Daoy (cell line): ENCODE data around the gene GATAD2A. TPM values are rescaled to one million over a fixed set of nuclear protein-coding genes. Genes with fewer than 3 reads are reported as not detected.
"Not testable (repeated sequence)": the region's sequence is repeated elsewhere in the genome, so short reads cannot be mapped to it uniquely, and the experiment has no call there.

Source experiments
- DNase-seq: peaks from one replicate; pipeline ENCODE4 v3.0.0-alpha.2; 2015; ENCODE audit warnings: low read depth
- total RNA-seq: library from RNA; depleted of rRNA; stranded (reverse); fragments of >200 nt; shearing (Covaris generic); gene quantifications from 2 replicates; pipeline ENCODE4 v1.2.3, GENCODE V29; 2014

The GATAD2A gene
- total RNA-seq, 1 experiment from 2014 or later: 45.6 TPM

- DNase-seq: no peak
These were observed 40.5 kb downstream of the GATAD2A start for GRCh38 chr19:19445911-19446361.

- DNase-seq: no peak
These were observed 41.4 kb downstream of the GATAD2A start for GRCh38 chr19:19446655-19447437.

- no peak for DNase-seq
These were observed 42.2 kb downstream of the GATAD2A start for GRCh38 chr19:19447536-19448237.

- DNase-seq: no peak
These were observed 42.7 kb downstream of the GATAD2A start for GRCh38 chr19:19448238-19448544.

GRCh38 chr19:19451429-19452242, 46.2 kb downstream of the GATAD2A start:
- DNase-seq: no peak

- DNase-seq: no peak
These were observed 47.0 kb downstream of the GATAD2A start for GRCh38 chr19:19452243-19453124.

GRCh38 chr19:19453125-19453454, 47.6 kb downstream of the GATAD2A start:
- no peak for DNase-seq

- DNase-seq: not testable (repeated sequence)
These were observed 49.9 kb downstream of the GATAD2A start for GRCh38 chr19:19455166-19455919.

GRCh38 chr19:19457671-19458070, 52.2 kb downstream of the GATAD2A start:
- no peak for DNase-seq

GRCh38 chr19:19458110-19458816, 52.8 kb downstream of the GATAD2A start:
- DNase-seq: no peak

- DNase-seq: no peak
These were observed 53.6 kb downstream of the GATAD2A start for GRCh38 chr19:19459073-19459472.

- peak; percentile 76 for DNase-seq
These were observed 54.3 kb downstream of the GATAD2A start for GRCh38 chr19:19459707-19460251.

- no peak for DNase-seq
These were observed 54.8 kb downstream of the GATAD2A start for GRCh38 chr19:19460258-19460731.

GRCh38 chr19:19460761-19461265, 55.3 kb downstream of the GATAD2A start:
- no peak for DNase-seq

- no peak for DNase-seq
These were observed 55.8 kb downstream of the GATAD2A start for GRCh38 chr19:19461306-19461670.

- no peak for DNase-seq
These were observed 56.5 kb downstream of the GATAD2A start for GRCh38 chr19:19461671-19462622.

- no peak for DNase-seq
These were observed 58.1 kb downstream of the GATAD2A start for GRCh38 chr19:19463348-19464117.
